ENCODE data around the gene DDR2.

The DDR2 gene

GRCh38 chr1:162716552-162716951 lies 84.3 kb downstream of the DDR2 start:
- no peak for TF ChIP-seq CTCF (IDR thresholded peaks at IDR 0.05; ENCODE audit: insufficient read depth, low read depth, low read length, missing control alignments)
- no peak for DNase-seq (ENCODE audit: low read depth)
- no peak overlapping the region for H3K4me3 ChIP-seq (ENCODE audit: low read depth, low read length)

- DNase-seq (ENCODE audit: low read depth) = peak; percentile 17
These were observed 85.4 kb downstream of the DDR2 start for GRCh38 chr1:162717548-162718184.

GRCh38 chr1:162719678-162720077 lies 87.4 kb downstream of the DDR2 start:
- no peak overlapping the region for H3K4me3 ChIP-seq (ENCODE audit: low read depth, low read length)
- TF ChIP-seq CTCF (IDR thresholded peaks at IDR 0.05; ENCODE audit: insufficient read depth, low read depth, low read length, missing control alignments) = no peak
- DNase-seq (ENCODE audit: low read depth) = no peak

More at GRCh38 chr1:162717548-162718184, 85.4 kb downstream of the DDR2 start:
- no peak overlapping the region for H3K4me3 ChIP-seq (ENCODE audit: low read depth, low read length)
- TF ChIP-seq CTCF (IDR thresholded peaks at IDR 0.05; ENCODE audit: insufficient read depth, low read depth, low read length, missing control alignments) = no peak

- no peak overlapping the region for H3K4me3 ChIP-seq (ENCODE audit: low read depth, low read length)
- DNase-seq (ENCODE audit: low read depth) = no peak
- TF ChIP-seq CTCF (IDR thresholded peaks at IDR 0.05; ENCODE audit: insufficient read depth, low read depth, low read length, missing control alignments) = no peak
These were observed 88.7 kb downstream of the DDR2 start for GRCh38 chr1:162720996-162721395.

GRCh38 chr1:162721471-162721870 lies 89.2 kb downstream of the DDR2 start:
- DNase-seq (ENCODE audit: low read depth) = no peak
- no peak overlapping the region for H3K4me3 ChIP-seq (ENCODE audit: low read depth, low read length)
- TF ChIP-seq CTCF (IDR thresholded peaks at IDR 0.05; ENCODE audit: insufficient read depth, low read depth, low read length, missing control alignments) = no peak

GRCh38 chr1:162722036-162722435 lies 89.8 kb downstream of the DDR2 start:
- no peak for DNase-seq (ENCODE audit: low read depth)
- H3K4me3 ChIP-seq (ENCODE audit: low read depth, low read length) = no peak overlapping the region
- TF ChIP-seq CTCF (IDR thresholded peaks at IDR 0.05; ENCODE audit: insufficient read depth, low read depth, low read length, missing control alignments) = no peak

- DNase-seq (ENCODE audit: low read depth) = no peak
- TF ChIP-seq CTCF (IDR thresholded peaks at IDR 0.05; ENCODE audit: insufficient read depth, low read depth, low read length, missing control alignments) = no peak
- no peak overlapping the region for H3K4me3 ChIP-seq (ENCODE audit: low read depth, low read length)
These were observed 92.4 kb downstream of the DDR2 start for GRCh38 chr1:162724583-162725120.
